Tibial nerve (tissue), 4 donors: ENCODE data around the gene IL31. TPM values are rescaled to one million over a fixed set of nuclear protein-coding genes. Genes with fewer than 3 reads are reported as not detected.

Experiments used
- DNase-seq, 2 donors: peaks; one replicate each; pipeline ENCODE4 v3.0.0-alpha.2; 2019; ENCODE audit warnings: low spot score in 2 of 2
- H3K27ac ChIP-seq, 4 donors: fragments of 200-600 bp; sonication (generic) in 3 of 4; one replicate each; pipeline ENCODE4 v1.5.1; 2017 to 2019; ENCODE audit warnings: mild to moderate bottlenecking in 1 of 4
- H3K27me3 ChIP-seq, 2 donors: fragments of 200-600 bp; sonication (generic) in 1 of 2; one replicate each; pipeline versions ENCODE4 v1.5.1 to v1.6.0; 2017 to 2019
- H3K36me3 ChIP-seq, 3 donors: fragments of 200-600 bp; sonication (generic); one replicate each; pipeline ENCODE4 v1.5.1; 2018 to 2019
- H3K4me1 ChIP-seq, 4 donors: fragments of 200-600 bp; sonication (generic) in 3 of 4; one replicate each; pipeline ENCODE4 v1.5.1; 2017 to 2019
- H3K4me3 ChIP-seq, 4 donors: fragments of 200-600 bp; sonication (generic) in 3 of 4; one replicate each; pipeline ENCODE4 v1.5.1; 2017 to 2019; ENCODE audit warnings: mild to moderate bottlenecking in 1 of 4, moderate library complexity in 1 of 4
- H3K9me3 ChIP-seq, 4 donors: fragments of 200-600 bp; sonication (generic) in 3 of 4; one replicate each; pipeline ENCODE4 v1.5.1; 2017 to 2019
- CTCF ChIP-seq, 5 experiments: fragments of 200-600 bp in 3 of 5; fragments of 450-650 bp in 2 of 5; sonication (generic) in 3 of 5; IDR thresholded peaks; one replicate each; pipeline ENCODE4 v1.5.1; 2016 to 2019; ENCODE audit warnings: antibody characterized with exemption in 5 of 5, mild to moderate bottlenecking in 3 of 5, moderate library complexity in 2 of 5
- EP300 ChIP-seq, 2 donors: sonication (generic); formaldehyde crosslinking; IDR thresholded peaks; one replicate each; pipeline ENCODE4 v1.6.1; 2017; ENCODE audit warnings: antibody characterized with exemption in 2 of 2, mild to moderate bottlenecking in 1 of 2
- POLR2A ChIP-seq, 2 donors: fragments of 450-650 bp; IDR thresholded peaks; one replicate each; pipeline ENCODE4 v1.6.1; 2017; ENCODE audit warnings: antibody characterized with exemption in 2 of 2, mild to moderate bottlenecking in 2 of 2, moderate library complexity in 2 of 2
- WGBS, 2 donors: methylation state at CpG; one replicate each; pipeline ENCODE4 v1.1.5; 2018; 5-methylcytosine and 5-hydroxymethylcytosine counted together
- total RNA-seq, 4 donors: library from RNA; depleted of rRNA; stranded (reverse); fragments of >200 nt; gene quantifications; one replicate each; pipeline ENCODE4 v1.1.0, GENCODE V29; 2016

IL31 gene
- total RNA-seq, 4 donors from 2014 or later = not detected

DNA sequence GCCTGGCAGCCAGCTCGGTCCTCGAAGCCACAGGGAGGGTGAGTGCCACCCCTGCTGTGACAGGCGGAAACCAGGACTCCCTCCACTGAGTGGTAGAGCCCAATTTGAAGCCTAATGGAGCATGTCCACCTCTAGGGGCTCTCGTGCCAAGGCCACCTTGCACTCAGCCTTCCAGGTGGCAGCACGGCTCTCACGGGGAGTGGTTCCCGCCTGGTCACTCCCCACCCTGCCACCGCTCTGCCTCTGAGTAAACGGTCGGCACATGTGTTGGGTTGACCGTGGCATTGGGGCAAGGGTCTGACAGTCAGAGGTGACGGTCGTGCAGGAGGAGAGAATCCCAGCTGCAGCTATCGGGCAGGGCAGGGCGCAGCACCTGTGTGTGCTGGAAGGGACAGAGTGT is 34.8 kb downstream of the IL31 start:
- Histone ChIP-seq H3K4me3 (no peak overlapping the region), H3K27me3 (no peaks in the 10 kb centered on the region), H3K4me1 (no peaks in the 10 kb centered on the region), H3K36me3 (peaks cover 0 to 98% (median 29%) of the 10 kb centered on the region in 3 donors), H3K9me3 (no peaks in the 10 kb centered on the region), H3K27ac (no peak overlapping the region)
- WGBS, 2 donors = 90% methylated on average over 13 to 15 of the region's 15 CpGs
- DNase-seq = no peak
- TF ChIP-seq EP300 (IDR thresholded peaks at IDR 0.05) = no peak
- TF ChIP-seq POLR2A (IDR thresholded peaks at IDR 0.05) = no peak
- no peak for TF ChIP-seq CTCF (IDR thresholded peaks at IDR 0.05)

DNA sequence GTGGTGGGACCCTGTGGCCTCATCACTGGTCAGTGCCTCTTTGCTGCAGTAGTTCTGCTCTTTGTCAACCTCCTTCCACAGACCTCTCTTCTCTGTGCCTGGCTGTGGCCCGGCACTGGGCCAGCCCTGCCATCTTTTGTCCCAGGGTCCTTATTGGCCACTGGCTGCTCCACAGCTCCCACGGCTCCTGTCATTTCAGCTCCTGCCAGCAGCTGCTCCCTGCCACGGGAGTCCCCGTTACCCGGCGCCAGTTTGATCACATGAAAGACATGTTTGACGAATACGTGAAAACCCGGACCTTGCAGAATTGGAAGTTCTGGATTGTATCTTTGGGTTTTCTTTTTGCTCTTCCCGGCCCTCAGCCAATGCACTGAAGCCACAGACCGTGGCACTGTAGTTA is 35.4 kb downstream of the IL31 start:
- H3K27ac ChIP-seq = no peak overlapping the region
- H3K27me3 ChIP-seq = no peaks in the 10 kb centered on the region
- no peak for DNase-seq
- H3K4me3 ChIP-seq = no peak overlapping the region
- no peaks in the 10 kb centered on the region for H3K4me1 ChIP-seq
- H3K9me3 ChIP-seq = no peaks in the 10 kb centered on the region
- 85 to 87% methylated on average over 11 of the region's 11 CpGs for WGBS, 2 donors
- H3K36me3 ChIP-seq = peaks cover 0 to 98% (median 29%) of the 10 kb centered on the region in 3 donors
- TF ChIP-seq CTCF (IDR thresholded peaks at IDR 0.05) (no peak), POLR2A (IDR thresholded peaks at IDR 0.05) (no peak), EP300 (IDR thresholded peaks at IDR 0.05) (no peak)

DNA sequence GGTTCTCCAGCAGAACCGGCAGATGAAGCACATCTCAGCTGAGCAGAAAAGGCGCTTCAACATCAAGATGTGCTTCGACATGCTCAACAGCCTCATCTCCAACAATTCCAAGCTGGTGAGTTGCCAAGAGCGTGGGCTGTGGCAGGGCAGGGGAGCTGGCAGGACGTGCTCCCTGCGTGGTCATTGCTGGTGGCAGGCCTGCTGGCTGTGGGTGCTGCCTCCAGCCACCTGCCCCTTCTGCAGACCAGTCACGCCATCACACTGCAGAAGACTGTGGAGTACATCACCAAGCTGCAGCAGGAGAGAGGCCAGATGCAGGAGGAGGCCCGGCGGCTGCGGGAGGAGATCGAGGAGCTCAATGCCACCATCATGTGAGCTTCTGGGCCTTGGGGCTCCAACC is 35.8 kb downstream of the IL31 start:
- 70 to 84% methylated on average over 10 of the region's 11 CpGs for WGBS, 2 donors
- peaks cover 0 to 98% (median 29%) of the 10 kb centered on the region in 3 donors for H3K36me3 ChIP-seq
- H3K4me1 ChIP-seq = no peaks in the 10 kb centered on the region
- no peaks in the 10 kb centered on the region for H3K9me3 ChIP-seq
- no peak for DNase-seq
- no peak for TF ChIP-seq EP300 (IDR thresholded peaks at IDR 0.05)
- no peak for TF ChIP-seq POLR2A (IDR thresholded peaks at IDR 0.05)
- no peak for TF ChIP-seq CTCF (IDR thresholded peaks at IDR 0.05)
- no peak overlapping the region for H3K4me3 ChIP-seq
- H3K27ac ChIP-seq = no peak overlapping the region
- H3K27me3 ChIP-seq = no peaks in the 10 kb centered on the region

- no peak for DNase-seq
- TF ChIP-seq POLR2A (IDR thresholded peaks at IDR 0.05) (no peak), EP300 (IDR thresholded peaks at IDR 0.05) (no peak), CTCF (IDR thresholded peaks at IDR 0.05) (no peak)
- no peaks in the 10 kb centered on the region for H3K4me1 ChIP-seq
- no peak overlapping the region for H3K4me3 ChIP-seq
- peaks cover 0 to 98% (median 29%) of the 10 kb centered on the region in 3 donors for H3K36me3 ChIP-seq
- H3K9me3 ChIP-seq = no peaks in the 10 kb centered on the region
- WGBS, 2 donors = 58 to 83% methylated on average over 10 of the region's 11 CpGs
- no peak overlapping the region for H3K27ac ChIP-seq
- no peaks in the 10 kb centered on the region for H3K27me3 ChIP-seq
Observed at GRCh38 chr12:122137681-122138080, 36.3 kb downstream of the IL31 start.

DNA sequence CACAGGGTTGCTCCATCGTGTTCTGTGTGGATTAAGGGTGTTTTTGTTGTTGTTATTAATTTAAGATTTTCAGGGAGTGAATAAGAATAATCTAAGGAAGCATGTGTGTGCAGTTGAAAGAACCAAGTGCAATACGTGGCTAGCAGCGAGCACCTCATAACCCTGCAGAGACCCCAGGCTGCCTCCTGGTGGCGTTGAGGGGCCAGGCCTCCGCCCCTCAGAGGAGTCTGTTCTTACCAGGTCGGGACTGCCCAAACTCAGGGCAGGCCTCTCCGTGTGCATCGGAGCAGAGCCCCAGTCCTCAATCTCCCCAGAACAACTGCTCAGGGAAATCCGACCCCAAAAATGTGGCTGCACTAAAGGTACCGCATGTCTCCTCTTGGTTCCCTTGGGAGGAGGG is 36.8 kb downstream of the IL31 start:
- TF ChIP-seq EP300 (IDR thresholded peaks at IDR 0.05) (no peak), CTCF (IDR thresholded peaks at IDR 0.05) (no peak), POLR2A (IDR thresholded peaks at IDR 0.05) (no peak)
- WGBS, 2 donors = 58 to 69% methylated on average over 9 to 10 of the region's 10 CpGs
- no peak for DNase-seq
- Histone ChIP-seq H3K27me3 (no peaks in the 10 kb centered on the region), H3K9me3 (no peaks in the 10 kb centered on the region), H3K27ac (no peak overlapping the region), H3K4me1 (no peaks in the 10 kb centered on the region), H3K4me3 (no peak overlapping the region), H3K36me3 (peaks cover 0 to 98% (median 25%) of the 10 kb centered on the region in 3 donors)
